Activated gamma-delta T cell (primary cell): ENCODE measurements around the gene ZNF761.
"Not testable (repeated sequence)": the region's sequence is repeated elsewhere in the genome, so short reads cannot be mapped to it uniquely, and the experiment has no call there.

ENCODE experiments used
- DNase-seq: peaks from one replicate; lab custom pipeline; 2025; lab: John Stamatoyannopoulos, UW

Gene ZNF761

DNA sequence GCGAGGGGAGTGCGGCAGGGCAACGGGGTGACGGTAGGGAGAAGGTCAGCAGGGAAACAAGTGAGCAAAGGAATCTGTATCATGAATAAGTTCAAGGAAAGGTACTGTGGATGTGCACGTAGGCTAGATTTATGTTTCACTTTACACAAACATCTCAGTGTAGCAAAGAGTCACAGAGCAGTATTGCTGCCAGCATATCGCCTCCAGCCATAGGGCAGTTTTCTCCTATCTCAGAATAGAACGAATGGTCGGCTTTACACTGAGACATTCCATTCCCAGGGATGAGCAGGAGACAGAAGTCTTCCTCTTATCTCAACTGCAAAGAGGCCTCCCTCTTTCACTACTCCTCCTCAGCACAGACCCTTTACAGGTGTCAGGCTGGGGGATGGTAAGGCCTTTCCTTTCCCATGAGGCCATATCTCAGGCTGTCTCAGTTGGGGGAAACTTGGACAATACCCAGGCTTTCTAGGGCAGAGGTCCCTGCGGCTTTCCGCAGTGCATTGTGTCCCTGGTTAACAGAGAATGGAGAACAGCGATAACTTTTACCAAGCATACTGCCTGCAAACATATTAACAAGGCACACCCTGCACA is 28.4 kb downstream of the ZNF761 start:
- DNase-seq = not testable (repeated sequence)

DNA sequence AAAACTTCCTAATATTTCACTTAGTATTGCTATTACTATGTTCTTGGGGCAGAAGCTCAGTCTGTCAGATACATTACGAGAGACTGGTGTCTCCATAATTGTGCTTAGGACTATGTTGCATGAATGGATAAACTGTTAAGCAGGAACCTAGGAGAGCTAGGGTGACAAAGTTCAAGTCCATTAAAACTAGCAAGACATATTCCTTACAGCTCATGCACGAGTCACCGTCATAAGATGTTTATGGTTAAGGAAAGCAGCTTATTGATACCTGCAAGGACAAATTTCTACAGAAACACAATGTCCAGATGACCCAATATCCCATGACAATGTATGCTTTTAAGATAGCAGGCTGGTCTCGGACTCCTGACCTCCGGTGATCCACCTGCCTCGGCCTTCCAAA is 30.1 kb downstream of the ZNF761 start:
- no peak for DNase-seq

DNA sequence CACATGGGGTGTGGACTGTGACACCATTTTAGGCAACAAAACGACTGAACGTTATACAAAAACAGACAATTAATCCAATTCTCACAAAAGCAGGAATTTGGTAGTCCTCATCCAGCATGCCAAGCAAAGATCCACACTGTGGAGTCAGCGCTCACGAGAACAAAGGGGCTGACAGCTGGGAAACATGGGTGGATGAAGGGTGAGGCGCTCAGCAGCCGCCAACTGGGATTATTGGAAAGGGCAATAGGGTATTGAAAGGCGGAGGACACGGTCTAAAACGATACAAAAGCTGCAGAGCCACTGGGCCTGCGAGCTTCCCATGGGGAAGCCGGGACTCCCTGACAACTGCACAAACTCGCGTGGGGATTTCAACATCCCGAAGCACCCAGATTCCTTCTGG is 31.1 kb downstream of the ZNF761 start:
- no peak for DNase-seq

DNA sequence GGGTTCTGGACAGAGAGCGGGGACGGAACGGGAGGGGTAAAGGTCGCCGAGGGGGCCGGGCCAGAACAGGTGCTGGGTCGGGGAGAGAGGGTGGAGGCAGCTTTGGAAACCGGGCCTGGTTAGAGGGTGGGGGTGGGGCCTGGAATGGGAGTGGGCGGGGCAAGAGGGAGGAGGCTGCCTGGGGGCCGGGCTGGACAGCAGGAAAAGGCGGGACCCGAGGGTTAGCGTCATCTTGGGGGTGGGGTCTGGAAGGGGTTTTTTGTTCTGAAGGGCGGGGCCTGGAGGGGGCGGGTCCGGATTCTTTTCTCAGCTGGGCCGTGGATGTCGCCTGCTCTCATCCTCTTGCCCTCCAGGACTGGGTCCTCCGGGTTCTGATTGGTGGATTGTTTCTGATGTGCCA is 31.5 kb downstream of the ZNF761 start:
- DNase-seq = no peak

DNA sequence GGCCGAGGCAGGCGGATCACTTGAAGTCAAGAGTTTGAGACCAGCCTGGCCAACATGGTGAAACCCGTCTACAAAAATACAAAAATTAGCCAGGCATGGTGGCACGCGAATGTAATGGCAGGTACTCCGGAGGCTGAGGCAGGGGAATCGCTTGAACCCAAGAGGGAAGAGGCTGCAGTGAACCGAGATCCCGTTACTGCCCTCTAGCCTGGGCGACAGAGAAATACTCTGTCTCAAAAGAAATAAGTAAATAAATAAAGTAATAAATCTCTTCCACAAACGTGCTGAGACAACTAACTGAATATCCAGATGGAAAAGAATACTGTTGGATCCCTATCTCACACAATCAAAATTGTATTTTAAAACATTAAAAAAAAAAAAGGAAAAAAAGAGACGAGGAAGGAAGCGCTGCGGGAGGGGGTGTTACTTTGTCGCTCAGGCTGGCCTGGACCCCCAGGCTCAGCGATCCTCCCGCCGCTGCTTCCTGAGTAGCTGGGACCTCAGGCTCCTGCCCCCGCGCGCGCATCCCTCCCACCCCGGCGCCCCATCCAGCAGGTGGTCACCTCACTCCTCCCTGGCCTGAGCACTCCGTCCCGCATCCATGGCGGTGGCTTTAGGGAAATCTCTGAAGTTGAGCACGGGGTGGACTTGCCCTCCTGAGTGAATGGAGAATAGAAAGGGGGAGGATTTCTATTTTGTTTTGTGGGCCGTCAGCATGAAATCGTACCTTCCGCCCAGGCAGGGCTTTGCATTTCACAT is 35.1 kb downstream of the ZNF761 start:
- DNase-seq = peak; percentile 10

DNA sequence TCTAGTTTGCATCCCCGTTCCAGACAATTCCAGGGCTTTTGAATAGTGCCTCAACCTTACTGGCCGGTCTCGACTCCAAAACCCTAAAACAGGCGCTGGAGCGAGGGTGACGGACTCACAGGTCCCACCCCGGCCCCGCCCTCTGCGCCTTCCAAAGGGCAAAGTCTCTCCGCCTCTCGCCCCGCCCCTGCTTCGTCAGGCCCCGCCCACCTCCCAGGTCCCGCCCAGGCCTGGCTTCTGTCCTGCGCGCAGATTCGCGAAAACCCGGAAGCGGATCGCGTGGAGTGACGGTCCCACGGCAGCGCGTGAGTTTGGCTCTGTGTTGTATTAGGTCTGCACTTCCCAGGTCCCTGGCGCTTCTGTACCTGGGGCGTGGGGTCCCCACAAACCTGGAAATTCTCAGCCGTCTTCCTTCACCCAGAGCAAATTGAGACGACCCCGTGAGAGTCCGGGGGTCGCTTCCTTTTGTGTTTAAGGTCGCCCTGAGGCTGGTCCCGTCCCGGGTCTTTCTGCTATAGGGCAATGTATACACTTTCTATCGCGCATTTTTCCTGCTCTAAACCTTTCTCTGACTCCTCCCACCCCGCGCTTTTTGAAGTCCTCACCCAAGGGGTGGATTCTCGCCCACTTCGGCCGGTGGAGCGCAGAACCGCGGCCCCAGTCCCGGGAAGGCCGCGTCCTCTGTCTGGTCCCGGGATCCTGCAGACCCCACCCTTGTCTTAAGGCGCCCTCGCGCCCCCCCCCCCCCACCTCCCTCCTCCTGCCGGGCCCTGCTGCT is 35.9 kb downstream of the ZNF761 start, which contains the start of gene ZNF813:
Gene ZNF813, plus strand, starts transcription at position 249 of the 778 bp plus-strand sequence. CDS start 16,090 bp downstream, outside the sequence.
- DNase-seq = peak; percentile 90

DNA sequence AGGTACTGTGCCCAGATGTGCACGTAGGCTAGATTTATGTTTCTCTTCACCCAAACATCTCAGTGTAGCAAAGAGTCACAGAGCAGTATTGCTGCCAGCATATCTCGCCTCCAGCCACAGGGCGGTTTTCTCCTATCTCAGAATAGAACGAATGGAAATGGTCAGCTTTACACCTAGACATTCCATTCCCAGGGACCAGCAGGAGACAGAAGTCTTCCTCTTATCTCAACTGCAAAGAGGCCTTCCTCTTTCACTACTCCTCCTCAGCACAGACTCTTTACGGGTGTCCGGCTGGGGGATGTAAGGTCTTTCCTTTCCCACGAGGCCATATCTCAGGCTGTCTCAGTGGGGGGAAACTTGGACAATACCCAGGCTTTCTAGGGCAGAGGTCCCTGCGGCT is 36.8 kb downstream of the ZNF761 start:
- not testable (repeated sequence) for DNase-seq

DNA sequence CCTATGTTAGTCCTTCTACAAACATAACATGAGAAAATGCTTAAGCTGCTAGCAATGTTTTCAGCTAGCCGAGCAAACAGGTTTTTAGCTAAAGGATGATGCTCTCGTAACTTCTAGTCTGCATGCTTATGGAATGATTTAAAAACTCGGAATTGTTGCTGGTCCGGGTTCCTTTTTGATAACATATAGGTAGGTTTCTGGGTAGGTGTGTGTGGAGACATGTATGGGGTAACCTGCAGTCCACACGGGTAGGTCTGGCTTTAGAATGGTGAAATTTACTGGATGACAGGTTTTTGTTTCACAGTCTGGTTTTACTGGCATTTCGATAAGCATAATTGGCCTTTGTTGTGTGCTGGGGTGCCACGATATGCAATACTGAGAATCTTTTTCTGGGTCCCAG is 40.1 kb downstream of the ZNF761 start:
- no peak for DNase-seq

DNA sequence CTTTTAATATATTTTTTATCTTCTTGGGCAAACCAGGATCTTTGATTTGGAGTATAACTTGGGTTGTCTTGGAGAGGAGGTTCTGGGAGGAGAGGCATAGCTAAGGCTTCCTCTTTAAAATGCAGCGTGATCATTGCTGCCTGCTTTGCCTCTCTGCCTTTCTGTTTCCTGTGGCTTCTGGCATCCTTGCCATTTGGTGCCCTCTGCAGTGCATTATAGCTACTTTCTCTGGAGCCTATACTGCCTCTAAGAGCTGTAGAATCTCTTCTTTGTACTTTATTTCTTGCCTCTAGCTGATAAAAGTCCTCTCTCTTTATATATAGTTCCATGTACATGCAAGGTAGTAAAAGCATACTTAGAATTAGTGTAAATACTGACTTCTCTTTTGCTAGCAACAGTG is 43.0 kb downstream of the ZNF761 start:
- not testable (repeated sequence) for DNase-seq

DNA sequence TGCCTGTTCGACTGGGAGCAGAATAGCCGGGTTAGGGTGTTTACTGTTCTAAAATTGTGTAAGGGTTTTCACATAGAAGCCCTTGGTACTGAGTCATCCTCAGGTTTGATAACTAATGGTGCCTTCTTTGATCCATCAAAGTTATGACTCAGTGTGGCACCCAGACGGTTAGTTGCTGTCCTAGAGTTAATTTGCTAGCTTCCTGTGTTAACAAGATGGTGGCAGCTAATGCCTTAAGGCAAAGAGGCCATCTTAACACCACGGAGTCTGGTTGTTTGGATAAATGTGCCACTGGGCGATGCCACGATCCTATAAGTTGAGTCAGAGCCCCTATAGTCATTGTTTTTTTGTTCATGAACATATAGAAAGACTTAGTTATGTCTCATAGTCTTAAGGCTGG is 43.7 kb downstream of the ZNF761 start:
- DNase-seq = not testable (repeated sequence)

DNA sequence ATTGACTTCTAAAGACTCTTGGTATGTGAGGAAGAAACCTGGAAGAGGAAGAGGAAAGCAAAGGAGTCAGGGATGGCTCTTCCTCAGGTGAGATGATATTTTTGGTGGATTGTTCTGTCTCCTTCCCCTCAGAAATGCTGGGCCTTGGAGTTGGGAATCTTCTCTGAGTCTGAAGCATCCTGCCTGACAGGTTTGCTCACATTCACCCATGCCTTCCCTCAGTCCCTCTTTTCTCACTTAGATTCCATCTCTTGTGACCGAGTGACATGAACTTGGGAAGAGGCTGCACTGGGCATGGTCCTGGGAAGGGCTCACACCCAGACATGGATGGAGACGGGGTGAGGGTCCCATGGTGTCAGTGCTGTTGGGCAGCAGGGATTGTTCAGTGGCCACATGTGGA is 52.0 kb downstream of the ZNF761 start:
- DNase-seq = not testable (repeated sequence)

DNA sequence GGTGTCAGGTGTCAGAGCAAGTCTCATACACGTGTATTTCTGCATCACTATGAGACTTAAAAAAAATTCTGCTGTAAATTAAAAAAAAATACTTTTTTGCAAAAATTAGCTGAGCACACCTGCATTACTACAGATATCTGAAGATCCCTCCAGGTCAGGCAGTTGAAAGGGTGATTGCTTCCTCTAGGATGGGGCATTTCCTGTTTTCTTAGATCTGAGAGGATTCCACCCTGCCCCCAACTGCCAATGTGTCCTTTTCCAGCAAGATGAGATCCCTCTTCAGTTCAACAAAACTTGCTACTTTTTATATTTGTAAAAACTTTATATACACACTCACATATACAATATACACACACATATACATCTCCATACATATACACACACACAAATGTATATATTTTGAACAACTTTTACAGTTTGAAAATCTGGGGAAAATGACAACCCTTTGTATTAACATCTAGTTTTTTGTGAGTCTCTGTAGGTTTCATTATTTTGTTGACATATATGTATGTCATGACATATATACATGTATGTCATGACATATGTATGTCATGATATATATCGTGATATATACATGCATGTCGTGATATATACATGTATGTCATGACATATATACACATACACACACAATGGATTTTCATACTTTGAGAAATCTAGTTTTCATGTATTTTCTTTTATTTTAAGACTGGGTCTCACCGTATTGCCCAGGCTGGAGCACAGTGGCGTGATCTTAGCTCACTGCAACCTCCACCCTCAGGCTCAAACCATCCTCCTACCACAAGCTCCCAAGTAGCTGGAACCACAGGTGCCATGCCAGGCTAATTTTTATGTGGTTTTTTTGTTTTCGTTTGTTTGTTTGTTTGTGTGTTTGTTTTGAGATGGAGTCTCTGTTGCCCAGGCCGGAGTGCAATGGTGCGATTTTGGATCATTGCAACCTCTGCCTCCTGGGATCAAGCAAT is 53.5 kb downstream of the ZNF761 start:
- no peak for DNase-seq

DNA sequence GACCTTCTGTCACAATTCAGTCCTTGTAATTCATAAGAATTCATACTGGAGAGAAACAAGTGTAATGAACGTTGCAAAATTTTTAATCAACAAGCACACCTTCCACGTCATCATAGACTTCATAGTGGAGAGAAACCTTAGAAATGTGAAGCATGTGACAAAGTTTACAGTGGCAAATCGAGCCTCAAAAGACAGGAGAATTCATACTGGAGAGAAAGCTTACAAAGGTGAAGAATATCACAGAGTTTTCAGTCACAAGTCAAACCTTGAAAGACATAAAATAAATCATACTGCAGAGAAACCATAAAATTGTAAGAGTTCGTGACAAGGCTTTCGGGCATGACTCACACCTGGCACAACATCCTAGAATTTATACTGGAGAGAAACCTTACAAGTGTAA is 60.4 kb downstream of the ZNF761 start:
- DNase-seq = no peak

DNA sequence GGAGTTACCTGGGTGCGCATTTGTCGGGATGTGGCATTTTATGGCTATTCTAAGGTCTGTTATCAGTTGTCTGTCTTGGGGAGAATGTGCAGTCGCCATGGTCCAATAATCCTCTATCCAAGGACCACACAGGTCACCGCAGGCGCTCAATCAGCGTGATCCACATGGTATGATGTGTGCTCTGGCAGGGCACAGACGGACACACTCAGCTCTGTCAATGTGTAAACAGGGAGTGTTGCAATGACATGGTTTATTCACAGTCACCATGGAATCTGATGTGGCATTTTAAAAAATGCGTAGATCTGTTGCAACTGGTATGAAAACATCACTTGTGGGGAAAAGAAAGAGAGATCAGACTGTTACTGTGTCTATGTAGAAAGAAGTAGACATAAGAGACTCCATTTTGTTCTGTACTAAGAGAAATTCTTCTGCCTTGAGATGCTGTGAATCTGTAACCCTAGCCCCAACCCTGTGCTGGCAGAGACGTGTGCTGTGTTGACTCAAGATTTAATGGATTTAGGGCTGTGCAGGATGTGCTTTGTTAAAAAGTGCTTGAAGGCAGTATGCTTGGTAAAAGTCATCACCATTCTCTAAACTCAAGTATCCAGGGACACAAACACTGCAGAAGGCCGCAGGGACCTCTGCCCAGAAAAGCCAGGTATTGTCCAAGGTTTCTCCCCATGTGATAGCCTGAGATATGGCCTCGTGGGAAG is 65.7 kb downstream of the ZNF761 start:
- not testable (repeated sequence) for DNase-seq

DNA sequence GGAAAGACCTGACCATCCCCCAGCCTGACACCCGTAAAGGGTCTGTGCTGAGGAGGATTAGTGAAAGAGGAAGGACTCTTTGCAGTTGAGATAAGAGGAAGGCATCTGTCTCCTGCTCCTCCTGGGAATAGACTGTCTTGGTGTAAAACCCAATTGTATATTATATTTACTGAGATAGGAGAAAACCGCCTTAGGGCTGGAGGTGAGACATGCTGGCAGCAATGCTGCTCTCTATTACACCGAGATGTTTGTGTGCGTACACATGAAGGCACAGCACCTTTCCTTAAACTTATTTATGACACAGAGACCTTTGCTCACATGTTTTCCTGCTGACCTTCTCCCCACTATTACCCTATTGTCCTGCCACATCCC is 66.2 kb downstream of the ZNF761 start:
- DNase-seq = not testable (repeated sequence)

DNA sequence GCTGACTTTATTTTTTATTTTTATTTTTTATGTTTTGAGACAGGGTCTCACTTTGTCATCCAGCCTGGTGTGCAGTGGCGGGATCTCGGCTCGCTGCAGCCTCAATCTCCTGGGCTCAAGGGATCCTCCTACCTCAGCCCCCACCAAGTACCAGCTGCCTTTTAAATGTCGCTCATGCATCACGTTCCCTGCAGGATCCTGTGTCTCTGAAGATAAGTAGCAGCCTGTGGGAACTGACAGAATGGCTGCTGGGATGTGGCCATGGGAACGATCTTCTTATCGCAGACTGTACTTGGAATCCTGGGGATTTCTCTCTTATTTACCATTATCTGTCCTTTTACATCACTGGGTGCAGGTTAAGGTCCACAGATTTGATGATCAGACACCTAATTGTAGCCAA is 71.4 kb downstream of the ZNF761 start:
- not testable (repeated sequence) for DNase-seq

DNA sequence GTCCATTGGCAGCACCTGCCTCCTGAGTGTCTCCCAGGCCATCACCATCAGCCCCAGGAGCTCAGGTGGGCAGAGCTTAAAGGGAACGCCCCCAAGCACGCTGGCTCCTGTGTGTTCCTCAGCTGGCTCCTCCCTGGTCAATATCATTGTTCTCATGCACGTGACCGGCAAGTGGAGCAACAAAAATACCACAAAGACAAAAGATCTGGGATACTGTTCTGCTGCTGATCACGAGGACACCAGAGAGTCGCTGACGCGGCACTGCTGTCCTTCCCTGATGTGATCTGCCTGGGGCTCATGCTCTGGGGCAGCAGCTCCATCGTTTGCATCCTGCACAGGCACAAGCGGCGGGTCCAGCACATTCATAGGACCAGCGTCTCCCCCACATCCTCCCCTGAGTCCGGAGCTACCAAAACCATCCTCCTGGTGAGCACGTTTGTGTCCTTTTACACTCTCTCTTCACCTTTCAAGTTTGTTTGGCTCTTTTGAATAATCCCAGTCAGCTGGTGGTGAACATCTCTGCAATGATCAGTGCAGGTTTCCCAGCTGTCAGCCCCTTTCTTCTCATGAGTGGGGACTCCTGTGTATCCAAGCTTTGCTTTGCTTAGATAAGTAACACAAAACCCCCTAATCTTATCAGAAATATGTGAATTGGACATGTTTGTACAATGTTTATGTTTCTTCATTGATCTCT is 72.0 kb downstream of the ZNF761 start:
- DNase-seq = not testable (repeated sequence)

DNA sequence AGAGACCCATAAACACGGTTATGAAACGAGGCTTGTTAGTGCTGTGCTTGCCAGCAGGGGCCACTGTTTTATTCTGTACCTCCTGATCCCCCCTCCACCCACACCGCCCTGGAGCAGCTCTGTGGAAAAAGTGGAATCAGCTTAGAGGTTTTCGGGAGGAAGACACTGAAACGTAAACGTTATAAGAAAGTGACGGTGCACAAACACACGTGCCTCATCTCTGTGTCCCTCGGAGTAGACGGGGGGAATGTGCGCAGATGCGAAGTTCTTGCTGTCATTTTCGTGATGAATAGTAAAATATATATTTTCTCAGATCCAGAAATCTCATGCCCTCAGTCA is 72.5 kb downstream of the ZNF761 start:
- not testable (repeated sequence) for DNase-seq

DNA sequence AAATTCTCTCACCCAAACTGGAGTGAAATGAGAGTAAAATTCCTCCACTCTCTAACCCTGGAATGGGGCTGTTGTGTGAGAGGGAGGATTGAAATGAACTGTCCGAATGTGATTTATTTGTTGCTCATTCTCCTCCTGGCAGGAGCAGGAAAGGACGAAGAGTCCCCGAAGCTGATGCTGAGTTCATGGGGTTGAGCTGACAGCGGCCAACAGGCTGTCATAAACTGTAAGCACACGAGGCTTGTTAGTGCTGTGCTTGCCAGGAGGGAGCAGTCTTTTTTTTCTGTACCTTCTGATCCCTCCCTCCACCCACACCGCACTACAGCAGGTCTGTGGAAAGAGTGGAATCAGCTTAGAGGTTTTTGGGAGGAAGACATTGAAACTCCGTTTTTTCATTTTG is 73.1 kb downstream of the ZNF761 start:
- no peak for DNase-seq

DNA sequence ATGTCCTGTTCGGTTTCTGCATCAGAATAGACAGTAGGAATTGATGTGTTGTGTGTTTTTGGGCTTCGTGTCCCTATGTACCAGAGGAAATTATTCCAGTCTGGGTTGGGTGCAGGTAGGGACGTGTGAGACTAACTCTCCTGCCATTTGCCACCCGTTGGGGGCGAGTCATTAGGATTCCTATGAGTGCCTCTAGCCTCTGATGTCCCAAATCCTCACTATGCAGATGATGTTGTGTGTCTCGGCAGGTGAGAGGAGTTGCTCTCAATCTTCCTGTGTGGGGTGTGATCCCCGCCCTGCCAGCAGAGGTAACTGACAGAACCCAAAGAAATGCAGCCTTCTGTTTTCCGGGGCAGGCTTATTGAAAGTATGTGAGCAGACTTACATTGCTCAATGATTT is 74.9 kb downstream of the ZNF761 start:
- no peak for DNase-seq
